Fibroblast of the aortic adventitia (primary cell): Measurements from ENCODE around the gene KLHL29. TPM values are rescaled to one million over a fixed set of nuclear protein-coding genes. Genes with fewer than 3 reads are reported as not detected.

Source experiments
- DNase-seq: peaks from one replicate; pipeline ENCODE4 v3.0.0-alpha.2; 2010; ENCODE audit warnings: low read depth
- H3K4me3 ChIP-seq: 2 replicates; pipeline ENCODE4 v1.5.1; 2011; ENCODE audit warnings: low read depth, mild to moderate bottlenecking, control low read depth, low read length, moderate library complexity
- CTCF ChIP-seq: IDR thresholded peaks from 2 replicates; pipeline ENCODE4 v1.5.1; 2011; ENCODE audit warnings: mild to moderate bottlenecking, low read length, control low read depth, inconsistent platforms; ENCODE audit not compliant: insufficient read depth
- total RNA-seq: library from RNA; depleted of rRNA; stranded (reverse); fragments of >200 nt; gene quantifications from 2 replicates; pipeline ENCODE4 v1.2.3, GENCODE V29; 2012; ENCODE audit warnings: low replicate concordance

The KLHL29 gene
- total RNA-seq, 1 donor: 4.7 TPM

DNA sequence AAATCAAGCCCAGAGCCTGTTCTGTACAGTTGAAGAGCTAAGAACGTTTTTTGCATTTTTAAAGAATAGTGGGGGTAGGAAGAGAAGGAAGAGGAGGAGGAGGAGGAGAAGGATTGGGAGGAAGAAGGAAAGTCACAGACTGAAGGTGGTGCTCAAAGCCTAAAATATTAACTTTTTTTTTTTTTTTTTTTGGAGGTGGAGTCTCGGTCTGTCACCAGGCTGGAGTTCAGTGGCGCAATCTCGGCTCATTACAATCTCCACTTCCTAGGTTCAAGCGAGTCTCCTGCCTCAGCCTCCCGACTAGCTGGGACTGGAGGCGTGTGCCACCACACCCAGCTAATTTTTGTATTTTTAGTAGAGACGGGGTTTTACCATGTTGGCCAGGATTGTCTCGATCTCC lies 18.3 kb upstream of the KLHL29 start:
- DNase-seq: no peak
- no peak overlapping the region for H3K4me3 ChIP-seq
- no peak for TF ChIP-seq CTCF

DNA sequence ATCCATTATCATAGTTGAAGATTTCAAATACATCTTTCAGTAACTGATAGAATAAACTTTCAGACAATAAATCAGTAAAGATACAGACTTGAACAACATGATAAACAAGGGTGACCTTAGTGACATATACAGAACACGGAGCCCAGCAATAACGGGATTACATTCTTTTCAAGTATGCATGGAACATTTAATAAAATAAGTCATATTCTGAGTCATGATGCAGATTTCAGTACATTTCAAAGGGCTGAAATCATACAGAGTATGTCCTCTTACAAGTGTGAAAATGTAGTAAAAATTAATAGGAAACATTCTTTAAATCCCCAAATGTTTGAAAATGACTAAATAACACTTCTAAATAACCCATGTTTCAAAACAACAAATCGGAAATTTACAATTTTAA lies 17.2 kb upstream of the KLHL29 start:
- H3K4me3 ChIP-seq: no peak overlapping the region
- DNase-seq: peak; percentile 28
- no peak for TF ChIP-seq CTCF

- H3K4me3 ChIP-seq: no peak overlapping the region
- TF ChIP-seq CTCF: no peak
- no peak for DNase-seq
These were observed 11.3 kb upstream of the KLHL29 start for GRCh38 chr2:23373666-23374065.

- no peak for TF ChIP-seq CTCF
- no peak for DNase-seq
These were observed 9.5 kb upstream of the KLHL29 start for GRCh38 chr2:23375448-23375847.

GRCh38 chr2:23376075-23376474 lies 8.9 kb upstream of the KLHL29 start:
- no peak for DNase-seq
- no peak overlapping the region for H3K4me3 ChIP-seq
- TF ChIP-seq CTCF: no peak

More at GRCh38 chr2:23375448-23375847, 9.5 kb upstream of the KLHL29 start:
- H3K4me3 ChIP-seq: no peak overlapping the region

- peak; percentile 52 for DNase-seq
- H3K4me3 ChIP-seq: no peak overlapping the region
- no peak for TF ChIP-seq CTCF
These were observed 8.0 kb upstream of the KLHL29 start for GRCh38 chr2:23376972-23377371.

GRCh38 chr2:23377771-23378170 lies 7.2 kb upstream of the KLHL29 start:
- no peak for TF ChIP-seq CTCF
- H3K4me3 ChIP-seq: no peak overlapping the region
- DNase-seq: no peak
